ENCODE measurements around the gene LTBP4. TPM values are rescaled to one million over a fixed set of nuclear protein-coding genes. Genes with fewer than 3 reads are reported as not detected.

The LTBP4 gene
- total RNA-seq, 4 donors from 2014 or later = 43.5 to 249 (median 65.5) TPM

DNA sequence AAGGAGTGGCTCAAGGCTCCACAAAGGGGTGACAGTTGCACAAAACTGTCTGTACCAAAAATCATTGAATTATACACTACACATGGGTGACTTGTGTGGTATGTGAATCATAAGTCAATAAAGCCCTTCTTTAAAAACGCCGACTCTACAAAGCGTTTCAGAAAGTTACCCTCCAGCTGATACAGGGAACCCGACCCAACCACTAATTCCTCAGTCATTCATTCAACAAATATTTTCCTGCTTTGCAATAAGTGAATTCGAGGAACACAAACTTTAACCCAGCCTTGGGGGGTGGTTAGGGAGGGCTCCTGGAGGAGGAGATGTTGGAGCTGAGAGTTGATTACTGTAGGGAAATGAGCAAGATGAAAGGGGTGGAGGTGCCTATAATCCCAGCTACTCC is 32.0 kb downstream of the LTBP4 start:
- Histone ChIP-seq H3K4me1 (peaks cover 0 to 14% (median 0%) of the 10 kb centered on the region in 3 donors), H3K27me3 (no peaks in the 10 kb centered on the region), H3K9me3 (no peaks in the 10 kb centered on the region), H3K4me3 (no peak overlapping the region), H3K36me3 (peaks cover 0 to 23% (median 0%) of the 10 kb centered on the region in 3 donors), H3K27ac (no peak overlapping the region)
- WGBS, 2 donors = 58 to 60% methylated on average over 5 of the region's 5 CpGs
- no peak for TF ChIP-seq POLR2A (IDR thresholded peaks at IDR 0.05)
- TF ChIP-seq, protein P1, sequence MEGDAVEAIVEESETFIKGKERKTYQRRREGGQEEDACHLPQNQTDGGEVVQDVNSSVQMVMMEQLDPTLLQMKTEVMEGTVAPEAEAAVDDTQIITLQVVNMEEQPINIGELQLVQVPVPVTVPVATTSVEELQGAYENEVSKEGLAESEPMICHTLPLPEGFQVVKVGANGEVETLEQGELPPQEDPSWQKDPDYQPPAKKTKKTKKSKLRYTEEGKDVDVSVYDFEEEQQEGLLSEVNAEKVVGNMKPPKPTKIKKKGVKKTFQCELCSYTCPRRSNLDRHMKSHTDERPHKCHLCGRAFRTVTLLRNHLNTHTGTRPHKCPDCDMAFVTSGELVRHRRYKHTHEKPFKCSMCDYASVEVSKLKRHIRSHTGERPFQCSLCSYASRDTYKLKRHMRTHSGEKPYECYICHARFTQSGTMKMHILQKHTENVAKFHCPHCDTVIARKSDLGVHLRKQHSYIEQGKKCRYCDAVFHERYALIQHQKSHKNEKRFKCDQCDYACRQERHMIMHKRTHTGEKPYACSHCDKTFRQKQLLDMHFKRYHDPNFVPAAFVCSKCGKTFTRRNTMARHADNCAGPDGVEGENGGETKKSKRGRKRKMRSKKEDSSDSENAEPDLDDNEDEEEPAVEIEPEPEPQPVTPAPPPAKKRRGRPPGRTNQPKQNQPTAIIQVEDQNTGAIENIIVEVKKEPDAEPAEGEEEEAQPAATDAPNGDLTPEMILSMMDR (IDR thresholded peaks at IDR 0.05) = no peak
- no peak for DNase-seq
- intact Hi-C loops (cut with DNase I) = loop anchor here (10.0 kb wide), 1 partner anchor 98 kb away; no protein-coding TSS in a partner anchor

DNA sequence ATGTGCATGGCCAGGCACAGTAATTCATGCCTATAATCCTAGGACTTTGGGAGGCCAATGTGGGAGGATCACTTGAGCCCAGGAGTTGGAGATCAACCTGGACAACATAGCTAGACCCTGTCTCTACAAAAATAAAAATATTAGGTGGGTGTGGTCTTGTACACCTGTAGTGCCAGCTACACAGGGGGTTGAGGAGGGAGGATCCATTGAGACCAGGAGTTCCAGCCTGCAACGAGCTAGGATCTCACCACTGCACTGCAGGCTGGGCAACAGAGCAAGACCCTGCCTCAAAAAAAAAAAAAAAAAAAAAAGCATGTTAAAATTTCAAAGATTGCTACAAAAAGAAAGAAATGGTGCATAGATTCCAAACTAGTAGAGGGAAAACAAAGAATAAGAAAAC is 37.2 kb downstream of the LTBP4 start:
- Histone ChIP-seq H3K27ac (no peak overlapping the region), H3K36me3 (no peaks in the 10 kb centered on the region), H3K9me3 (no peaks in the 10 kb centered on the region), H3K4me3 (no peak overlapping the region), H3K4me1 (peaks cover 0 to 34% (median 6%) of the 10 kb centered on the region in 3 donors), H3K27me3 (no peaks in the 10 kb centered on the region)
- DNase-seq = no peak
- intact Hi-C loops (cut with DNase I) = loop anchor here (5.0 to 10.0 kb wide), 2 partner anchors 86 to 104 kb away; no protein-coding TSS in a partner anchor
- 36 to 45% methylated on average over 1 of the region's 1 CpG for WGBS, 2 donors
- no peak for TF ChIP-seq POLR2A (IDR thresholded peaks at IDR 0.05)
- TF ChIP-seq, protein P1 (IDR thresholded peaks at IDR 0.05) = no peak

DNA sequence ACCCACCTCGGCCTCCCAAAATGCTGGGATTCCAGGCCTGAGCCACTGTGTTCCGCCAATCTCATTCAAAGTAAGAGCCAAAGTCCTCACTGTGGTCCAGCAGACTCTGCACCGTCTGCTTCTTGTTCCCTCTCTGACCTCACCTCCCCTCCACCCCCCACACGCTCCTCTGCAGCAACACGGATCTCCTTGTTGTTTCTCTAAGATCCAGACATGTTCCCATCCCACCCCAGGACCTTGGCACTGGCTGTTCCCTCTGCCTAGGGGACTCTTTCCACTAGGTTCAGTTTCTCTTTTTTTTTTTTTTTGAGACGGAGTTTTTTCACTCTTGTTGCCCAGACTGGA is 38.4 kb downstream of the LTBP4 start:
- intact Hi-C loops (cut with DNase I) = loop anchor here (5.0 to 10.0 kb wide), 2 partner anchors 87 to 105 kb away; no protein-coding TSS in a partner anchor
- Histone ChIP-seq H3K4me3 (no peak overlapping the region), H3K27me3 (no peaks in the 10 kb centered on the region), H3K9me3 (no peaks in the 10 kb centered on the region), H3K36me3 (no peaks in the 10 kb centered on the region), H3K27ac (no peak overlapping the region), H3K4me1 (peaks cover 0 to 24% (median 6%) of the 10 kb centered on the region in 3 donors)
- TF ChIP-seq, protein P1 (IDR thresholded peaks at IDR 0.05) = no peak
- no peak for TF ChIP-seq POLR2A (IDR thresholded peaks at IDR 0.05)
- 67 to 73% methylated on average over 6 of the region's 6 CpGs for WGBS, 2 donors
- DNase-seq = no peak

- no peak for DNase-seq
- Histone ChIP-seq H3K27me3 (no peaks in the 10 kb centered on the region), H3K9me3 (no peaks in the 10 kb centered on the region), H3K27ac (peak overlapping the region in 3 of 4 donors; percentile 53 to 78 (median 57)), H3K4me1 (peaks cover 0 to 34% (median 6%) of the 10 kb centered on the region in 3 donors), H3K36me3 (no peaks in the 10 kb centered on the region), H3K4me3 (no peak overlapping the region)
- 11 to 53% methylated on average over 1 to 2 of the region's 5 CpGs for WGBS, 2 donors
- no peak for TF ChIP-seq POLR2A (IDR thresholded peaks at IDR 0.05)
- TF ChIP-seq, protein P1 (IDR thresholded peaks at IDR 0.05) = no peak
- intact Hi-C loops (cut with DNase I) = no loop called here
These were observed 39.6 kb downstream of the LTBP4 start for GRCh38 chr19:40640744-40641143.

GRCh38 chr19:40641281-40641680 is 40.1 kb downstream of the LTBP4 start:
- no peaks in the 10 kb centered on the region for H3K27me3 ChIP-seq
- intact Hi-C loops (cut with DNase I) = no loop called here
- H3K36me3 ChIP-seq = no peaks in the 10 kb centered on the region
- no peaks in the 10 kb centered on the region for H3K9me3 ChIP-seq
- 63 to 72% methylated on average over 7 of the region's 7 CpGs for WGBS, 2 donors
- DNase-seq = no peak
- H3K4me3 ChIP-seq = no peak overlapping the region
- peak overlapping the region; percentile 14 to 70 (median 55) for H3K27ac ChIP-seq
- H3K4me1 ChIP-seq = peaks cover 0 to 40% (median 6%) of the 10 kb centered on the region in 3 donors
- TF ChIP-seq, protein P1 (IDR thresholded peaks at IDR 0.05) = no peak
- no peak for TF ChIP-seq POLR2A (IDR thresholded peaks at IDR 0.05)
